ENCODE measurements around the gene TUBB2B.
"Not testable (repeated sequence)": the region's sequence is repeated elsewhere in the genome, so short reads cannot be mapped to it uniquely, and the experiment has no call there.

TUBB2B gene

GRCh38 chr6:3258201-3258600, 30.7 kb upstream of the TUBB2B start:
- no peak for FAIRE-seq

GRCh38 chr6:3253597-3253961, 26.1 kb upstream of the TUBB2B start:
- FAIRE-seq, result no peak

- FAIRE-seq, result no peak
Measured at GRCh38 chr6:3252861-3253596, 25.6 kb upstream of the TUBB2B start.

GRCh38 chr6:3252369-3252768, 24.9 kb upstream of the TUBB2B start:
- FAIRE-seq, result no peak

GRCh38 chr6:3251462-3252314, 24.2 kb upstream of the TUBB2B start:
- FAIRE-seq, result peak; percentile 72

- no peak for FAIRE-seq
Measured at GRCh38 chr6:3250231-3250675, 22.8 kb upstream of the TUBB2B start.

GRCh38 chr6:3249821-3250220, 22.4 kb upstream of the TUBB2B start:
- no peak for FAIRE-seq

GRCh38 chr6:3247255-3248146, 20.0 kb upstream of the TUBB2B start:
- FAIRE-seq, result no peak

- no peak for FAIRE-seq
Measured at GRCh38 chr6:3245216-3245615, 17.8 kb upstream of the TUBB2B start.

- FAIRE-seq, result not testable (repeated sequence)
Measured at GRCh38 chr6:3244832-3245161, 17.3 kb upstream of the TUBB2B start.

- no peak for FAIRE-seq
Measured at GRCh38 chr6:3244003-3244831, 16.8 kb upstream of the TUBB2B start.

GRCh38 chr6:3242768-3243167, 15.3 kb upstream of the TUBB2B start:
- FAIRE-seq, result no peak

- not testable (repeated sequence) for FAIRE-seq
Measured at GRCh38 chr6:3241745-3242144, 14.3 kb upstream of the TUBB2B start.

GRCh38 chr6:3240595-3240994, 13.1 kb upstream of the TUBB2B start:
- FAIRE-seq, result no peak

- FAIRE-seq, result no peak
Measured at GRCh38 chr6:3239110-3239830, 11.8 kb upstream of the TUBB2B start.

GRCh38 chr6:3237761-3238662, 10.6 kb upstream of the TUBB2B start:
- no peak for FAIRE-seq

GRCh38 chr6:3236005-3236404, 8.6 kb upstream of the TUBB2B start:
- no peak for FAIRE-seq

GRCh38 chr6:3235486-3235885, 8.0 kb upstream of the TUBB2B start:
- no peak for FAIRE-seq

GRCh38 chr6:3233904-3234303, 6.5 kb upstream of the TUBB2B start:
- no peak for FAIRE-seq

GRCh38 chr6:3233321-3233720, 5.9 kb upstream of the TUBB2B start:
- no peak for FAIRE-seq

All from endometrium (tissue), 2 donors.